NCI-H1092 treated with DMSO at 0.1 percent for 48 hours (cell line): ENCODE data around the gene STRADB.
"Not testable (repeated sequence)": the region's sequence is repeated elsewhere in the genome, so short reads cannot be mapped to it uniquely, and the experiment has no call there.

ENCODE experiments used
- DNase-seq: peaks from one replicate; lab custom pipeline; 2025; lab: John Stamatoyannopoulos, UW

STRADB gene

DNA sequence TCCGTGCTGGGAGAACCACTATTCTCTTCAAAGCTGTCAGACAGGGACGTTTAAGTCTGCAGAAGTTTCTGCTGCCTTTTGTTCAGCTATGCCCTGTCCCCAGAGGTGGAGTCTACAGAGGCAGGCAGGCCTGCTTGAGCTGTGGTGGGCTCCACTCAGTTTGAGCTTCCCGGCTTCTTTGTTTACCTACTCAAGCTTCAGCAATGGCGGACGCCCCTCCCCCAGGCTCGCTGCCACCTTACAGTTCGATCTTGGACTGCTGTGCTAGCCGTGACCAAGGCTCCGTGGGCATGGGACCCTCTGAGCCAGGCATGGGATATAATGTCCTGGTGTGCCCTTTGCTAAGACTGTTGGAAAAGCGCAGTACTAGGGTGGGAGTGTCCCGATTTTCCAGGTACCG, 21.2 kb upstream of the STRADB start:
- DNase-seq: not testable (repeated sequence)

DNA sequence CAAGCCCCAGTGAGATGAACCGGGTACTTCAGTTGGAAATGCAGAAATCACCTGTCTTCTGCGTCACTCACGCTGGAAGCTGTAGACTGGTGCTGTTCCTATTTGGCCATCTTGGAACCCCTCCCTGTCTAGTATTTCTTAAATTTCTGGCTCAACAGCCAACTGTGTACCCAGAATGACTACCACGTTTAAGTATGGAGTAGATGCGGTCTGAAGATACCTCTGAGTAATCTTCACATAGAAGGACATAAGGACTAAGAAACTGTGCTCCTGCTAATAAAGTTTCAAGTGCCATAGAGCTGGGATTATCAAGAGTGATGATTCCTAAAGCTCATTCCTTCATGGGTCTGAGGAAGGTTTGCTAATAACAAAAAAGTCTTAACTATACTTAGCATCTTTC, 20.7 kb upstream of the STRADB start:
- no peak for DNase-seq

DNA sequence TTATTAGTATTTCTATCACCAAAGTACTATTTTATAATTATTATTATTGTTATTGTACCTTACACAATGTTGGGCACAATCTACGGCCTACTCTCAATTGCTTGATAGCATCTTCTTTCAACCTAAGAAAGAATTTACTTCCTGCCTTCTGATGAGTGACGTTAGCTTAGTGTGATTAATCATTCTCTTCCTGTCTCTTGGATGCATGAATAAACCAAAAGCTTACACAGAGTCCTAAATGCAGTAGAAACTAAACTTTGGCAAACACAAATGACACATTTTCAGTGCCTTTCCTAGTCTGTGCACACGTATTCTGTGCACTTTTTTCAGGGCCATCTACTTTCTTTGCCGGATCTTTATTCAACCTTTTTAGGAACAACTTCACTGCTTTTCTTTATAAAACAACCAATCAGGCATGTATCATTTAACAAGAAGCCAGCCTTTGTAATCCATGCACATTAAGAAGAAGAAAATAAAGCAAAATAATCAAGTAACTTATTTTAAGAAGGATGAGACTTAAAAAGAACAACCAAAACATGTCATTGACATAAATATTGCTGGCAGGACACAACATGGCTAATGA, 19.4 kb upstream of the STRADB start:
- no peak for DNase-seq

DNA sequence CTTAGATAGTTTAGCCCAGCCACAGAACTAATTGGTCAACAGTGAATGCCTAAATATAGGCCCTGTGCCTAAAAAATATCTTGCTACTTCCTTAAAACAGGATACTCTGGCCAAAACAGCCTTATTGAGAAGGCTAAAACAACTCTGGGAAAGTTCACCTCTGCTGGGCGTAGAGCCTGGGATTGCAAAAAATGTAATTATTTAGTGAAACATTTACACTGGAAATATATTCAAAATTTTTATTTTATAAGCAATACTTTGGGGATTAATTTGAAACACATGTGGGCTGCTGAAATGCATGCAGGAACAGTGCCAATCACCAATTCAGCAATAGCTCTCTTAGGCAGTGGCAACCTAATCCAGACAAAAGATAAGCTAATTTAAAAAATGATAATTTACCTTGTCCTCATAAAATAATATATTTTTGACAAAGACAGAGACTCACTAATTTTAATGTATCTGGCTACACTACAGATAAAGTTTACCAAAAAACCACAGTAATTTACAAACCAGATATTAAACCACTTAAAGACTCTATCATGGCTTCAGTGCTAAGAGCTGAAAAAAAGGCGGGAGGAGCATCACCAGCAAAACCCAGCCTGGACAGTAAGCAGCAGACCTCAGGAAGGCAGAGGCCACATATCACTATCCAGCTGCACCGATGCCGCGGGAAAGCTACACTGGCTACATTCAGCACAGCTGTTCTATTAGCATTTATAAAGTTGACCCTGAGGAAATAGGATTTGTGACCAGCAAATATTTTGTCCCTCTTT, 18.7 kb upstream of the STRADB start:
- no peak for DNase-seq

DNA sequence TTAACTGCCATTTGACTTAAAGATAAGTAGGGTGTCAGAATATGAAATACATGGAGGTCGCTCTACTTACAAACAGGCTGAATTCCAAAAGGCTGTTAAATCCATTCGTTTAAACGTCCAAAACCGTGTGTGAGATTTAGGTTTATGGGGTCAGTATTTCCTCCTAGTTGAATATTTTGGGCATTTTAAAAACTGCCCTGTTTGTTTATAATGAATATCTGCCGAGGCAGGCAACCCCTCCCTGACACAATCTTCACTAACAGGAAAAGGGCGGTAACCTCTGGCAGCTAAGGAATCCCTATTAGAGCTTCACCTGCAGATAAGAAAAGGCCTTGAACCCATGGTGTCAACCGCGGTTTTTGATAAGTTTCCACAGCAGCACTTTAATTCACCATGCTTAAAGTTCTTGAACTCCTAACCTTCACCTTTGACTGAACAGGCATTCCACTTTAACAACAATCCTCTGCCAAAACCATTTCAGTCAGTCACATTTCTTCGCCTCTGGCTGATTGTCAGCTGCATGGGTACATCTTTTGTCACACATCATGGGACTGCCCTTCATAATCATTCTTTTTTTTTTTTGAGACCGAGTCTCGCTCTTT, 18.0 kb upstream of the STRADB start:
- no peak for DNase-seq

DNA sequence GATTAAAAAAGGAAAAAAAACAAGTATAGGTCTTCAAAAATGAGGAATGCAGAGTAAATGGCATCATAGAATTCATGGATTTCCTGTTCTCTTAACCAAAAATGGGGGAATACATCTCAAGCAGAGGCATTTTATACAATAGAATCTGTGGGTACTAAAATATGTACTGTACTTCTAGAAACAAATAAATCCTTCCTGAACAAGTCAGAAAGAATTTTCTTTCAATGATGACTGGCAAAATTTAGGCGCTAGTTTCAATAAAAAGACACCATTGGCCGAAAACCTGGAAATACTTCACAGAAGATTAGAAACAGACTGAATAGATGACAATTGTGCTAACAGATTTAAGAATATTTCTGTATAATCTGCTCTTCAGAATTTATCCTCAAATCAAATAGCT, 15.4 kb upstream of the STRADB start:
- no peak for DNase-seq

DNA sequence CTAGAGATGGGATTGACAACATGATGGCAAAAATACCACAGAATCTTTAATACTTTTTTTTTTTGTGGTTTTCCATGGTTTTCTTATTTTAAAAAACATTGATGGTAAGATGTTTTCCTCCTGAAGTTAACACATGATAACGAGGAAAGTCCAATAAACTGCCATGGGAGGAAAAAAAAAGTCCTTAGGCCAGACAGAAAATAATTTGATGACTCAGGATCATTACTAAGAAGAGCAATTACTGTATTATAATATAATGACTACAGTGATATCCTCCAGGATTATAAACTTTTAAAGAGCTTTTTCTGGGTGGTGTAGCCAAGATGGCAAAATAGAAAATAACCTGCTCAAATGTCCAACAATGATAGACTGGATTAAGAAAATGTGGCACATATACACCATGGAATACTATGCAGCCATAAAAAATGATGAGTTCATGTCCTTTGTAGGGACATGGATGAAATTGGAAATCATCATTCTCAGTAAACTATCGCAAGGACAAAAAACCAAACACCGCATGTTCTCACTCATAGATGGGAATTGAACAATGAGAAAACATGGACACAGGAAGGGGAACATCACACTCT, 12.1 kb upstream of the STRADB start:
- DNase-seq: not testable (repeated sequence)

DNA sequence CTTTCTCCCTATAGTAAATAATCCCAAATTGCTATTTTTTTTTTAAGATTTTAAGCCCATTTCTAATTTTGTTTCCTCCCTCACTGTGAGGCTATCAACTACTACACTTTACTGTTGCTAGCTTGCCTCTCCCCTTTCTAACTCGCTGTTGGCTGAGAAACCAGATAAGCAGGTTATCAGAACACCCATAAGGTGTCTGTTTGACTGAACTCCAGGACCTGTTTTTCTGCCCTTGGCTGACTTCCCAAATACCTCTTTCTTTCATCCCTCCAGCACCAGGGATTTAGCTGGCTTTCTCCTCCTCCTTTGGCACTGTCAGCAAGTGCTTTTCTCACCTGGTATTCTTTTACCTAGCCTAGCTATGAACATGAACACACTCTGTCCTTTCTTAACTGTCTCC, 11.4 kb upstream of the STRADB start:
- DNase-seq: no peak

DNA sequence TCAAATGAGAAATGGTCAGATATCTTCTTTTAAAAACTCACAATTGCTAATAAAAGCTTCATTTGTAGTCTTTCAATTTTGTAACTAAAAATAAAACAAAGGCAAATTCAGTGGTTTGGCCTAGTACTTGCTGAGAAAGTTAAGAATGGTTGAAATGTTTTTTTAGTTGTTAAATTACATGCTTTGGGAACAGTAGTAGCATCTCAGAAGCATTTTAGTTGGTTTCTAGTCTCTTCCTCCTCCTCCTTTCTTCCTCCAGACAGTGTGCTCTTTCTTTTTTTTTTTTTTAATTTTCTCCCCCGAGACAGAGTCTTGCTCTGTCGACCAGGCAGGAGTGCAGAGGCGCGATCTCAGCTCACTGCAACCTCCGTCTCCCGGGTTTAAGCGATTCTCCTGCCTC, 10.1 kb upstream of the STRADB start:
- no peak for DNase-seq

DNA sequence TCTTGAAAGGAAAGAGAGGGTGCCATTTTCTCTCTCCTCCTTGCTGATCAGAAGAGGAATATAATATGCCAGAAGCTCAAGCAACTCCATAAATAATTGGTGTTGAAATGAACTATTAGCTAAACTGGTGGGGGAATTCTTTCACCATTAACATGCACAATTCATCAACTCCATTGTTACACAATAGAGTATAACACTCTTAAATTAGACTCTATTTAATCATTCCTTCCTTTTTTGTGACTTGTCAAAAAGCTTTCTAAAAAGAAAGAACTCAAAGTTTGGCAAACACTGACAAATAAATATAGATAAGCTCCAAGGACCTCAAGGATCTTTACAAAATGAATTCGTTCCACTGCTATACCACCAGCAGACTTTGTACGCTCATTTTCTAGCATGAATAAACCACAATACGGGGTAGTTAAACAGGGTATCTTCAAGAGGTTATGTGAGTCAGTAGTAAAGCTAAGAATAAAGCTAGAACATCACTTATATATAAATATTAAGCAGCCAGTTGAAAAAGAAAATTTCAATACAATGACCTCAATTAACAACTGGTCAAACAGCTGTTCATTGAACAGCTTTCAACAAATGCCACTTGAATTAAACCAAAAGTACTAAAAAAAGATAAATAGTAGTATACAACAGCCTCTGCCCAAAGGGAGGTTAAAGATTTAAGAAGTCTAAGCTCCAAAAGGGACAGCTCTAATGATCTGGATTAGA, 6.6 kb upstream of the STRADB start:
- no peak for DNase-seq

DNA sequence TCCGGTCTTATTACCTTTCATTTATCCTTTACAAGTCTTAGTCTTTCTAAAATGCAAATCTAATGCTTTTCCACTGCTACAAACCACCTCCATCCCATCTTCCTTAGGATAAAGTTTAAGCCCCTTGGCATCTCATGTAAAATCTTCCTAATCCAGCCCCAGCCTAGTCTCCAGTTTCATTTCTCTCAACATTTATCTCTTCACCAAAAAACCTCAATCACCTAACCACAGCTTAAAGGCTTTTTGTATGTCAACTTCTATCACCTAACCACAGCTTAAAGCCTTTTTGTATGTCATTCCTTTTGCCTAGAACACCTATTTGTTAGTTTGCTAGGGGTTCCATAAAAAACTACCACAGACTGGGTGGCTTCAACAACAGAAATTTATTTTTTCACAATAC, 4.5 kb upstream of the STRADB start:
- DNase-seq: no peak

DNA sequence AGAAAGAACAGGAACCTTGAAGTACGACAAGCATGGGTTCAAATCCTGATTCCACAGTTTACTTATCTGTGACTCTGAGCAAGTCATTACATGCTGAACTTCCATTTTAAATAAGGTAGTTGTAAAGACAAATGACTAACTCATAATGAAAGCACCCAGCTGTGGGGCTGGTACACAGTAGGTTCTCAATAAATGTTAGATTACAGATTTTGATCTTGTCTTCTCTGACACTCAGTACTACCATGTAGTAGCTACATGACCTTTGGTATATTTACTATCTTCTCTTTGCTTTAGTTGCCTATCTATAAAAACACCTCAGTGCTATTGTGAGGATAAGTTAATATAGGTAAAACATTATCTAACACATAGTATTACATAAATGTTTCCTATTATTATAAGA, 3.5 kb upstream of the STRADB start:
- no peak for DNase-seq

DNA sequence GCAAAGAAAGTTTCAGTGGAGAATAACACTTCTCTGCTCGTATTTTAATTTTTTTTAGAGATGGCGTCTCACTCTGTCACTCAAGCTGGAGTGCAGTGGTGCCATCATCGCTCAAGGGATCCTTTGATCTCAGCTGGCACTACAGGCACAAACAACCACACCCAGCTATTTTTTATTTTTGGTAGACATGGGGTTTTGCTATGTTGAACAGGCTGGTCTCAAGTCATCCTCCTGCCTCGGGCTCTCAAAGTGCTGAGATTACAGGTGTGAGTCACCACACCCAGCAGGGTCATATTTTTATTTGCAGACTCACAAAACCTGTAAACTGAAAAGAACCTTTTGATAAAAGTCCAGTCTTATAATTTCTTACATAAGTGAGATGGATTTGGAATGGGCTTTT, 2.8 kb upstream of the STRADB start:
- DNase-seq: no peak

DNA sequence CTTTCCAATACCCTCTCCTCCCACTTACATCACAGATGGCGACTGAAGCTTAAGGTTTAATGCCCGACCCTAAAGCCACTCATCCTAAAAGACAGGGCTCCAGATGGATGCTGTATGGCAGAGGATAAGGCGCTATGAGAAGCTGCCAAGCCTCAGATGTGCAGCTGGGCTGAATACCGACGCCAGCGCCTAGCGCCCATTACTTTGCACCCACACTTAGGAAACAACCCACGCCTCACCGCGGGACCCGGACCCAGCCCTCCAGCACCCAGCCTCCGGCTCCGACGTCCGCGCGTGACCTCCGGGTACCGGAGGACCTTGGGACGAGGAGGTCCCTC, 617 bp upstream of the STRADB start:
- peak; percentile 47 for DNase-seq

DNA sequence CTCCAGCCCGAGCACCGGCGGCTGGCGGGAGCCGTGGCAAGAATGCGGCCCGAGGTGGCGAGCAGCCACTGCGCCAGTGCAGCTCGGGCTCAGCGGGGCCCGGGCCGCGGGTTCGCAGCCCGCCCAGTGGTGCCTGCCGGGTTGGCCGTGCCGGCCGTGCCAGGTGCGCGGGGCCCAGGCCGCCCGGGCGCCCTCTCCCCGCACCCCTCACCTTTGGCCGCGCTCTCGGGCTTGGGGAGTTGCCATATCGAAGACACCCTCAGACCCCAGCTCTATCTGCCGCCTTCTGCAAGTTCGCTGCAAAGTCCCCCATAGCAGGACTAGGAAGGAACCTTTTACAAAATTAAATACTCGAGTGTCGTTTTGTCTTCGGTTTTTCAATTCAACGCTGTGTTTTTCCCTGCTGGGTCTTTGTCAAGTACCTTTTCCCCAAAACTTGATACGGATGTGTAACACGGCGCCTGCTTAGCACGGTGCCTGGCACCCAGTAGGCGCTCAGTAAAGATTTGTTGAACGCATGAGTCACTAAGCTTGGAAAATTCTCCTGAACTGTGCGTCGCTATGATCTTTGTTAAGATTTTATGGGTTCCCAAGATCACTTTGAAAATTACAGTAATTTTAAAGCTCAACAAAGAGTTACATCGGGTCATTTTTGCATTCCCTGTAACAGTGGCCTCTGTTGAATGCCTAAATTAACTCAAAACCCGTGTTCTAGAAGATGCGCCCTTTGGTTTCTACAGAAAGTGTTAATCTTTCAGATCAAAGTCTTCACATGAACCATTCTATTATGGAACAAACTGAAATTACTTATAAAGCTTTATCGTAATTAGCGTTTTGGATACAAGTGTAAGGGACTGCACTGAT, 750 bp downstream of the STRADB start:
- peak; percentile 51 for DNase-seq

DNA sequence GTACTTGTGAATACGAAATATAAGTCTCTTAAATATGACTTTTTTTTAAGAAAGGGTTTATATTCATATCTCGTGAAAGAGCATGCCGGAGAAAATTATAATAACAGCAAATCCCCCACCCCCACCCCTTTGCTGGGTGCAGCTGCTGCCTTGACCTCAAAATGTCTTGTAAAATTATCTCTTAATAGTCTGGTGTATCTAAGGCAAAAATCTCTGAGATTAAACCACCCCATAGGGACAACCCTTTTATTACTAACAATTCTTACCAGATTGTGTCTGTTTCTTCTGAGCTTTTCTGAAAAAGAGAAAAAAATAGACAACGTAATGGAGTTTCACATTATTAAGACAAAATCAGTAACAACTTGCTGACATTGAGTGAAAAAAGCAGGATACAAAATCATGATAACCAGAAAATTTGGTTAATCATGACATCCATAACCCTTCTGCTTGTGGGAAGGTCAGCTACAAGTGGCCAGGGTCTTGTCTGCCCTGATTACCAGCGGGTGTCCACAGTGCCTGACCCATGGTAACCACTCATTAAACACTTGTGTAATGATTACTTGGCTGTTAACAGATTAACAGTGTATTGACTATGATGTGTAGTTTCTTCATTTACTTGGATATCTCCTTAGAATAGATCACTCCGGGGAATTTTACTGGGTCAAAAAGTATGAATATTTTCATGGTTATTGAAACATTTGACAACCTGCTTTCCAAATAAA, 1.5 kb downstream of the STRADB start:
- DNase-seq: no peak

DNA sequence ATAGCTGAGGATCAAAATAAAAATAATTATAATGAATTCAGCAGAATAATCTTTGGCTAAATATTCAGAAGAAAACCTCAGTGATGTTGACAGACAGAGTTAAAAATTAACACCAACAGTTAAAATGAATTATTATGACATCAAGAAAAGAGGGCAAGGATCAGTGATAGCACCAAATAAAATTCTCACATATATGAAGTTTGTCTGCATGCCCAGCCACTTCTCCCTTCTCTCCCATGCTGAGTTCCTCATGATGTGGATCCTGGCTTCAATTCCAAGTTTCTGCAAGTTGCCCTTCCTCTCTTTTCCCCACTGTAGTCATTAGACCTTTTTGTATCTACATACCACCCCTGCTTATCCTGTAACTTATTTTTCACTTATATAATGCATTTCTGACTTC, 6.8 kb downstream of the STRADB start:
- no peak for DNase-seq

DNA sequence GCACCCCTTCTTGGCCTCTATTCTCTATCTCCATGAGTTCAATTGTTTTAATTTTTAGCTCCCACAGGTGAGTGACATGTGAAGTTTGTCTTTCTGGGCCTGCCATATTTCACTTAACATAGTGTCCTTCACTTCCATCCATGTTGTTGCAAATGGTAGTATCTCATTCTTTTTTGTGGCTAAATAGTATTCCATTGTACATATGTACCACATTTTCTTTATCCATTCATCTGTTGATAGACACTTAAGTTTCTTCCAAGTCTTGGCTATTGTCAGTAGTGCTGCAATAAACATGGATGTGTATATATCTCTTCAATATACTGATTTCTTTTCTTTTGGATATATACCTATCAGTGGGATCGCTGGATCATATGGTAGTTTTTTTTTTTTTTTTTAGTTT, 9.0 kb downstream of the STRADB start:
- no peak for DNase-seq

DNA sequence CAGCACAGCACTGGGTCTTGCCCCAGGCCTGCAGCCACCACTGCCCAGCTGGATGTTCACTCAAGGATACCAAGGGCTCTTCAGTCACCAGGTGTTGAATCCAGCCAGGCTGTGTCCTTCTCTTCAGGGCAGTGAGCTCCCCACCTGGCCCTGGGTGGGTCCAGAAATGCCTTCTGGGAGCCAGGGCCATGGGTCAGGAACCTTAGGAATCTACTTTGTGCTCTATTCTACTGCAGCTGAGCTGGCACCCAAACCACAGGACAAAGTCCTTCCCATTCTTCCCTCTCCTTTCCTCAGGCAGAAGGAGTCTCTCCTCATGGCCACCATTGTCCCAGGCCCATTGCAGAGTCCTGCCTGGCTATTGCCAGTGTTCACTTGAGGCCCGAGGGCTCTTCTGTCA, 13.0 kb downstream of the STRADB start:
- no peak for DNase-seq

DNA sequence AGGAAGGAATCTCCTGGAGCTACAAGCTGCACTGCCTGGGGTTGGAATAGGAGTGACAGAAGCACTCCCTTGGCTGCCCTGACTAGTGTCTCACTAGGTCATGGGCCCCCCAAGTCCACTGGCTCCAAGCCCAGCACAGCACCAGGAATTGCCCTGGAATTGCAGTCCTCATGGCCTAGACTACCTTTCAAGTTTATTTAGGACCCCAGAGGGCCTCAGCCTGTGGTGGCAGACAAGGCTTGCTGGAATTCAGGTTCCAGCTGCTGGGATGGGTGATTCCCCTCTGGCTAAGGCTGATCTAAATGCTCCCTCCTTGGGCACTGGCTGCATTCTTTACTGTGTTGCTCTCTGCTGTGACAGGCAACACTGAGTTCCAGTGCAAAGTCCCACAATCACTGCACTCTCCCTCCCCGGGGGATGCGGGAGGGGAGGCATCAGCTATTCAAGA, 14.0 kb downstream of the STRADB start:
- no peak for DNase-seq

DNA sequence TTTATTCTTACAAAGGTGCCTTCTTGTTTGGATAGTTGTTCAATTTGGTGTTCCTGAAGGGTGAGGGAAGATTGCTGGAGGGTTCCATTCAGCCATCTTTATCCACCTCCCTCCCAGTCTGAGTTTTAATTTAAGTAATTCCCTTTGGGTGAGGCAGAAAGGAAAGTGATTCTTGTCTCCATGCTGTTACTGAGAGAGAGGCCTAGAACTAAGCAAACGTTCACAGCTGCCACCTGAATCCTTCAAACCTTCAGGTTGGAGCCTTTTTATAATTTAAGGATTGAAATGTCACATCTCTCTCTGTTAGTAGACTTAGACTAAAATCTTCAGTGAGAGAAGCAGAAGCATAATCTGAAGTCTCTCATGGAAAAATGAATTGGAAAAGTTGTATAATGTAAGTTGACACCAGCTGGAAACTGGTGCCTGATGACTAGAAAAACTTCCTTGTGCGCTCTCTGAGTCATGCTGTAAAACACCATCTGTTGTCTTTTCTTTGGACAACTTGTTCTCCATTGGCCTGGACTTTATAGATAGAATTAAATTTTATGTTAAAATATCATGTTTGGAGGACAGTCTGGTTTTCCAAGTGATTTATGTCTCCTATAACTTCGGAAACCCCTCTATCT, 14.6 kb downstream of the STRADB start:
- no peak for DNase-seq
